ENCODE data around the gene ZC3H4.

Gene ZC3H4

GRCh38 chr19:47132194-47132852 is 18.7 kb upstream of the ZC3H4 start:
- DNase-seq: no peak

GRCh38 chr19:47130589-47131227 is 17.1 kb upstream of the ZC3H4 start, which contains the start of gene SAE1:
Gene SAE1, plus strand, starts transcription at chr19:47130835. Its CDS starts 96 bp downstream, at chr19:47130931.
- peak; percentile 99 for DNase-seq

- no peak for DNase-seq
These were observed 16.6 kb upstream of the ZC3H4 start for GRCh38 chr19:47130120-47130588.

GRCh38 chr19:47129579-47129978 is 16.0 kb upstream of the ZC3H4 start:
- no peak for DNase-seq

- DNase-seq: no peak
These were observed 12.0 kb upstream of the ZC3H4 start for GRCh38 chr19:47125669-47125938.

GRCh38 chr19:47124937-47125668 is 11.5 kb upstream of the ZC3H4 start:
- DNase-seq: peak; percentile 67

- no peak for DNase-seq
These were observed 9.8 kb upstream of the ZC3H4 start for GRCh38 chr19:47123406-47123805.

- no peak for DNase-seq
These were observed 9.1 kb upstream of the ZC3H4 start for GRCh38 chr19:47122359-47123335.

GRCh38 chr19:47120470-47121067 is 7.0 kb upstream of the ZC3H4 start:
- DNase-seq: no peak

GRCh38 chr19:47113850-47114651 is 475 bp upstream of the ZC3H4 start:
- no peak for DNase-seq

GRCh38 chr19:47112166-47112996 is 1.2 kb downstream of the ZC3H4 start:
- peak; percentile 69 for DNase-seq

- DNase-seq: no peak
These were observed 1.9 kb downstream of the ZC3H4 start for GRCh38 chr19:47111682-47112165.

GRCh38 chr19:47111006-47111621 is 2.5 kb downstream of the ZC3H4 start:
- peak; percentile 10 for DNase-seq

GRCh38 chr19:47110521-47111005 is 3.0 kb downstream of the ZC3H4 start:
- no peak for DNase-seq

GRCh38 chr19:47109541-47110375 is 3.8 kb downstream of the ZC3H4 start:
- DNase-seq: no peak

GRCh38 chr19:47109177-47109540 is 4.4 kb downstream of the ZC3H4 start:
- DNase-seq: no peak

GRCh38 chr19:47107953-47108746 is 5.4 kb downstream of the ZC3H4 start:
- no peak for DNase-seq

Data from COR-L47 (cell line).